Activated T-helper 1 cell treated with anti-CD3 and anti-CD28 coated beads, Interleukin-12 subunit alpha, Interleukin-12 subunit beta, Interleukin-2, Interleukin-4 antibody, amounts not matched to agents 30 ng/mL and 10 ng/mL and 1 ng/mL, durations not matched to agents 14 hours and 24 hours and 36 hours (primary cell): ENCODE results near the gene TMEM154. TPM values are rescaled to one million over a fixed set of nuclear protein-coding genes. Genes with fewer than 3 reads are reported as not detected.
A peak's percentile ranks its signal among the peaks of the same experiment; 100 is the strongest.

Experiments used
- DNase-seq: peaks from one replicate; pipeline ENCODE4 v3.0.0; 2021; ENCODE audit warnings: low spot score
- H3K27ac Mint-ChIP-seq: one replicate; pipeline ENCODE4 v1.8.0; 2021; ENCODE audit warnings: mild to moderate bottlenecking, mixed read lengths
- H3K27me3 Mint-ChIP-seq: one replicate; pipeline ENCODE4 v1.8.0; 2022; ENCODE audit warnings: mild to moderate bottlenecking, moderate library complexity, mixed read lengths; ENCODE audit not compliant: insufficient read depth
- H3K36me3 Mint-ChIP-seq: one replicate; pipeline ENCODE4 v1.8.0; 2021; ENCODE audit warnings: low read depth, mixed read lengths
- H3K4me1 Mint-ChIP-seq: one replicate; pipeline ENCODE4 v1.8.0; 2021; ENCODE audit warnings: low read depth, mixed read lengths
- H3K4me3 Mint-ChIP-seq: one replicate; pipeline ENCODE4 v1.8.0; 2021; ENCODE audit warnings: mild to moderate bottlenecking, moderate library complexity, mixed read lengths
- H3K9me3 Mint-ChIP-seq: one replicate; pipeline ENCODE4 v1.8.0; 2021; ENCODE audit warnings: mixed read lengths
- intact Hi-C: fragments of 100-400 bp; cut with micrococcal nuclease; formaldehyde crosslinking; loops from one replicate; pipeline ENCODE4 v1.15.1; 2024
- total RNA-seq: library from RNA; stranded (reverse); gene quantifications from 2 replicates; pipeline ENCODE4 v1.2.3, GENCODE V29; 2022

Gene TMEM154
- total RNA-seq, 1 donor from 2014 or later = 13.0 TPM

GRCh38 chr4:152605641-152606335, 74.0 kb downstream of the TMEM154 start:
- intact Hi-C loops = no loop called here
- Mint-ChIP-seq H3K9me3 (no peaks in the 10 kb centered on the region), H3K27ac (no peak overlapping the region)

GRCh38 chr4:152605031-152605430, 74.8 kb downstream of the TMEM154 start:
- no peaks in the 10 kb centered on the region for H3K36me3 Mint-ChIP-seq
- H3K4me1 Mint-ChIP-seq = no peaks in the 10 kb centered on the region
- H3K9me3 Mint-ChIP-seq = no peaks in the 10 kb centered on the region
- intact Hi-C loops = no loop called here
- H3K4me3 Mint-ChIP-seq = no peak overlapping the region
- DNase-seq = no peak
- H3K27ac Mint-ChIP-seq = no peak overlapping the region
- H3K27me3 Mint-ChIP-seq = peaks cover 7% of the 10 kb centered on the region

More at GRCh38 chr4:152605641-152606335, 74.0 kb downstream of the TMEM154 start:
- H3K4me1 Mint-ChIP-seq = no peaks in the 10 kb centered on the region
- no peak for DNase-seq
- peaks cover 7% of the 10 kb centered on the region for H3K27me3 Mint-ChIP-seq
- H3K4me3 Mint-ChIP-seq = no peak overlapping the region
- no peaks in the 10 kb centered on the region for H3K36me3 Mint-ChIP-seq

GRCh38 chr4:152601156-152601555, 78.6 kb downstream of the TMEM154 start:
- no peak for DNase-seq
- Mint-ChIP-seq H3K36me3 (no peaks in the 10 kb centered on the region), H3K4me3 (no peak overlapping the region), H3K4me1 (no peaks in the 10 kb centered on the region), H3K27me3 (peaks cover 4% of the 10 kb centered on the region), H3K27ac (no peak overlapping the region), H3K9me3 (no peaks in the 10 kb centered on the region)
- intact Hi-C loops = no loop called here

GRCh38 chr4:152599636-152600035, 80.2 kb downstream of the TMEM154 start:
- intact Hi-C loops = no loop called here
- H3K4me1 Mint-ChIP-seq = no peaks in the 10 kb centered on the region
- no peaks in the 10 kb centered on the region for H3K36me3 Mint-ChIP-seq
- no peak for DNase-seq
- no peaks in the 10 kb centered on the region for H3K9me3 Mint-ChIP-seq
- no peaks in the 10 kb centered on the region for H3K27me3 Mint-ChIP-seq
- H3K4me3 Mint-ChIP-seq = no peak overlapping the region
- H3K27ac Mint-ChIP-seq = no peak overlapping the region

DNA sequence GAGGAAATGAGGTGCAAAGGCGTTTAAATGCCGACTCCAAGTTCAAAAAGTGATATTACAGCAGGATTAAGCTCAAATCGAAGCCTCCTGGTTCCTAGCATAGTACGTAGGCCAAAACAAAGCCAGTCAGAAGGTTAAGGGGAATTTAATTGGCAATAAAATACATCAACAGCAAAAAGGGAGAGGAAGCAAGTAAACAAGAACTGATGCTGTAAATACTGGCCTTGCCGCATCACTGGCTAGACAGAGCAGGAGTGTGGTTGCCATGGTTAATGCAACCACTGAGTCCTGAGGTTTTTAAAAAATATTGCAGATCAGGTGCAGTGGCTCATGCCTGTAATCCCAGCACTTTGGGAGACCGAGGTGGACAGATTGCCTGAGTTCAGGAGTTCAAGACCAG, 80.7 kb downstream of the TMEM154 start:
- Mint-ChIP-seq H3K4me3 (no peak overlapping the region), H3K27ac (no peak overlapping the region), H3K36me3 (no peaks in the 10 kb centered on the region), H3K4me1 (no peaks in the 10 kb centered on the region), H3K27me3 (no peaks in the 10 kb centered on the region), H3K9me3 (no peaks in the 10 kb centered on the region)
- intact Hi-C loops = no loop called here
- DNase-seq = no peak

DNA sequence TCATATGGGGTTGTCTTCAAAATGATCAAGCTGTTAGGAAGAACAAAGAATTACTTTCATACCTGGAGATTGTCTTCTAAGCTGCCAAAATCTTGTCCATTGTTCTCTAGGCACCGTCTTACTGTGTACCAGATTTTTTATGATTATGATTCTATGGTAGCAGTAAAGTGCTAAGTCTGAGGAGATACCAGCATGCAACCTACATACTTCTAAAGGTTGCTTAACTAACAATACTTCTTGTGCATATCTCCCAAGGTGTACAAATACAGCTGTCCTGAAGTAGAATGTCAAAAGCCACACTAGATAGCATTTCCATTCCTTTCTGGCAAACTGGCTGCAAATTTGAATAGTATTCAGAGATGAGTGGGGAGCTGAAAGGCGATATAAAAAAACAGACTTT, 81.3 kb downstream of the TMEM154 start:
- H3K4me1 Mint-ChIP-seq = no peaks in the 10 kb centered on the region
- H3K4me3 Mint-ChIP-seq = no peak overlapping the region
- no peaks in the 10 kb centered on the region for H3K27me3 Mint-ChIP-seq
- no peaks in the 10 kb centered on the region for H3K9me3 Mint-ChIP-seq
- H3K27ac Mint-ChIP-seq = no peak overlapping the region
- intact Hi-C loops = no loop called here
- no peaks in the 10 kb centered on the region for H3K36me3 Mint-ChIP-seq
- DNase-seq = no peak

GRCh38 chr4:152594978-152595925, 84.5 kb downstream of the TMEM154 start:
- intact Hi-C loops = no loop called here
- peaks cover 11% of the 10 kb centered on the region for H3K27me3 Mint-ChIP-seq
- H3K27ac Mint-ChIP-seq = no peak overlapping the region
- no peaks in the 10 kb centered on the region for H3K36me3 Mint-ChIP-seq
- no peak for DNase-seq
- H3K9me3 Mint-ChIP-seq = no peaks in the 10 kb centered on the region
- no peaks in the 10 kb centered on the region for H3K4me1 Mint-ChIP-seq
- no peak overlapping the region for H3K4me3 Mint-ChIP-seq

DNA sequence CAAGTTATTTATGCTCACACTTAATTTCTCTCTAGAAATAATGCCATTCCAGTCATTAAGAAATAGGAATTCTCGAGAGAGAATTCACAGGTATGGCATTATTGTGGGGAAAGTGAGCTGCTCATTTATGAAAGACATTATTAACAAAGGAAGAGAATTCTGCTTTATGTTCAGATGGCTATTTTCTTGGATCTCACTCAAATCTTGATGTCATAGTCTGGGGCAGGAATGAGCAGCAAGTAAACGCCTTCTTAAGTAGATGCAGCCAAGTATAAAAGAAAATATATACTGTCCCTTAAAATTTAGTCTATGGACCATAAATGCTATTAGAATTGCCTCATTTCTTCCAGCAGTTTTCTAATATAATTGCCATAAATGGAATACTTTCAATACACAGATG, 85.7 kb downstream of the TMEM154 start:
- DNase-seq = no peak
- no peaks in the 10 kb centered on the region for H3K9me3 Mint-ChIP-seq
- no peak overlapping the region for H3K4me3 Mint-ChIP-seq
- H3K27ac Mint-ChIP-seq = no peak overlapping the region
- H3K4me1 Mint-ChIP-seq = no peaks in the 10 kb centered on the region
- H3K27me3 Mint-ChIP-seq = peaks cover 12% of the 10 kb centered on the region
- intact Hi-C loops = no loop called here
- H3K36me3 Mint-ChIP-seq = no peaks in the 10 kb centered on the region

DNA sequence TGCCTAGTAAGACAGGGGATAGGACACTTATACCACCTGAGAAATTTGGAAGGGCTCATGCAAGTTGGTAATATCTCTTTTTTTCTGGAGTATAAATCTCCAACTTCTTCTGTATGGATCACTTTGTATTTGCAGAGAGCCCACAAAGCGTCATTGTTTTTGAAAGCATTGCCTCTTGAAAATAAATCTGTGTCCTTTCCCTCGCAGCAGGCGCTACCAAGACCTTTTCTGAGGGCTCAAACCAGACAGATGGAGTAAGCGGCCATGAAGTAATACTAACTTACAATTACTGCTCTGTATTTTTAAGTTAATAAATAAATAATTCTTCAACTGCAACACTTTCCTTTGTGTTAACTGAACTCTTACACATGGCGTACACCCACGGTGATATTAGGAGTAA, 87.9 kb downstream of the TMEM154 start:
- Mint-ChIP-seq H3K27me3 (peaks cover 12% of the 10 kb centered on the region), H3K27ac (no peak overlapping the region), H3K4me1 (no peaks in the 10 kb centered on the region), H3K4me3 (no peak overlapping the region), H3K36me3 (no peaks in the 10 kb centered on the region), H3K9me3 (no peaks in the 10 kb centered on the region)
- intact Hi-C loops = no loop called here
- DNase-seq = no peak

DNA sequence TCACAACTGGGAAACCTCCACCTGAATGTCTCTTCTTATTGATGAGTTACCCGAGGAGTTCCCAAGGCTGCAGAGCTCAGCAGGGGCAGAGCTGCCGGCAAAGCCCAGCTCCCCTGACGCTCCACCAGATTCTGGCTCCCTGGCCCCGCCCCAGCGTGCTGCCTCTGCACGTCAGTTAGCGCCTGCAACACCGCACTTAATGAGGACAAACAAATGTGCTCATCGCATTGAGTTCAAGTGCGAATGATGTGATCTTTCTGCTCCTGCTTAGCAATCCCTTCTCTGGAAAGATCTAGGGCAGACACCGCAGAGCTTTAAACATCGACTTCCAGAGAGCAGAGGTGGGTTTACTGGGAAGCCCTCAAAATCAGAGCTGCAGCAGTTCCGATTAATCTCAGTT, 88.4 kb downstream of the TMEM154 start:
- Mint-ChIP-seq H3K36me3 (no peaks in the 10 kb centered on the region), H3K9me3 (no peaks in the 10 kb centered on the region), H3K4me1 (no peaks in the 10 kb centered on the region), H3K4me3 (peak overlapping the region; percentile 34), H3K27ac (no peak overlapping the region), H3K27me3 (peaks cover 12% of the 10 kb centered on the region)
- peak; percentile 7 for DNase-seq
- intact Hi-C loops = no loop called here

GRCh38 chr4:152590179-152591031, 89.4 kb downstream of the TMEM154 start:
- Mint-ChIP-seq H3K9me3 (no peaks in the 10 kb centered on the region), H3K4me3 (no peak overlapping the region), H3K27ac (no peak overlapping the region), H3K27me3 (peaks cover 12% of the 10 kb centered on the region), H3K36me3 (no peaks in the 10 kb centered on the region), H3K4me1 (no peaks in the 10 kb centered on the region)
- no peak for DNase-seq
- intact Hi-C loops = no loop called here

- no peaks in the 10 kb centered on the region for H3K36me3 Mint-ChIP-seq
- no peaks in the 10 kb centered on the region for H3K9me3 Mint-ChIP-seq
- peaks cover 12% of the 10 kb centered on the region for H3K27me3 Mint-ChIP-seq
- H3K27ac Mint-ChIP-seq = no peak overlapping the region
- H3K4me3 Mint-ChIP-seq = no peak overlapping the region
- H3K4me1 Mint-ChIP-seq = peaks cover 4% of the 10 kb centered on the region
- DNase-seq = no peak
- intact Hi-C loops = no loop called here
These were observed 90.9 kb downstream of the TMEM154 start for GRCh38 chr4:152588869-152589268.
